GM21447 (cell line): ENCODE results near the gene PCIF1.

Experiments
- ATAC-seq: cut with Tn5 transposase; IDR thresholded peaks from one replicate; pipeline ENCODE4 v1.9.1; 2021; ENCODE audit not compliant: unreplicated experiment

Gene PCIF1

GRCh38 chr20:45904583-45905504 is 29.6 kb upstream of the PCIF1 start:
- ATAC-seq: no peak

- no peak for ATAC-seq
Measured at GRCh38 chr20:45905505-45906079, 28.9 kb upstream of the PCIF1 start.

GRCh38 chr20:45907219-45907948 is 27.1 kb upstream of the PCIF1 start:
- ATAC-seq: no peak

GRCh38 chr20:45908084-45908483 is 26.4 kb upstream of the PCIF1 start:
- no peak for ATAC-seq

- ATAC-seq: no peak
Measured at GRCh38 chr20:45909336-45909808, 25.1 kb upstream of the PCIF1 start.

GRCh38 chr20:45909817-45910669 is 24.4 kb upstream of the PCIF1 start:
- no peak for ATAC-seq

GRCh38 chr20:45910670-45911485 is 23.6 kb upstream of the PCIF1 start:
- peak; percentile 88 for ATAC-seq

GRCh38 chr20:45911486-45912343 is 22.8 kb upstream of the PCIF1 start, which contains the start of gene PLTP:
TSS of gene PLTP (minus strand) at chr20:45912155. CDS start at chr20:45911452, 703 bp downstream.
- ATAC-seq: no peak

- ATAC-seq: no peak
Measured at GRCh38 chr20:45912344-45912682, 22.2 kb upstream of the PCIF1 start.

- ATAC-seq: no peak
Measured at GRCh38 chr20:45913116-45913515, 21.4 kb upstream of the PCIF1 start.

- ATAC-seq: no peak
Measured at GRCh38 chr20:45917790-45918141, 16.7 kb upstream of the PCIF1 start.

GRCh38 chr20:45918182-45918737 is 16.2 kb upstream of the PCIF1 start:
- no peak for ATAC-seq

GRCh38 chr20:45918779-45919537 is 15.5 kb upstream of the PCIF1 start:
- no peak for ATAC-seq

- ATAC-seq: no peak
Measured at GRCh38 chr20:45919542-45920399, 14.7 kb upstream of the PCIF1 start.

GRCh38 chr20:45920462-45921336 is 13.8 kb upstream of the PCIF1 start:
- no peak for ATAC-seq
